MM.1S (cell line): Measurements from ENCODE around the gene ADAMTS7.

ENCODE experiments used
- CTCF ChIP-seq: fragments of 300-600 bp; sonication (generic); IDR thresholded peaks from 2 replicates; pipeline ENCODE4 v1.5.1; 2016; ENCODE audit warnings: antibody characterized with exemption, low read length, mixed read lengths
- EZH2 ChIP-seq: fragments of 300-600 bp; sonication (generic); optimal IDR thresholded peaks from 2 replicates; pipeline ENCODE3; 2017; ENCODE audit warnings: low read depth, mild to moderate bottlenecking, antibody characterized with exemption, low read length, mixed read lengths

- TF ChIP-seq CTCF (no peak), EZH2 (no peak)
Observed at GRCh38 chr15:78804391-78804792, 6.9 kb downstream of the ADAMTS7 start.
